ENCODE measurements around the gene ATL1. TPM values are rescaled to one million over a fixed set of nuclear protein-coding genes. Genes with fewer than 3 reads are reported as not detected.

ATL1 gene
- total RNA-seq (18.6 TPM), polyA plus RNA-seq (15.0 TPM)

- DNase-seq (ENCODE audit: extremely low spot score): peak; percentile 60
- peak within 1 kb of the TSS; percentile 62 for H3K27ac ChIP-seq (ENCODE audit: low read depth)
- H3K36me3 ChIP-seq (ENCODE audit: insufficient read depth): no peaks in the 10 kb centered on the region
- H3K4me1 ChIP-seq (ENCODE audit: insufficient read depth): no peaks in the 10 kb centered on the region
- WGBS: under 1% methylated on average over 66 of the region's 66 CpGs
- peak within 1 kb of the TSS; percentile 70 for H3K4me3 ChIP-seq (ENCODE audit: low read depth, low read length)
Observed at GRCh38 chr14:50559990-50560930, at the start of gene ATL1. ATL1 (plus strand) TSS chr14:50560145; CDS start chr14:50560266, 121 bp downstream.

DNA sequence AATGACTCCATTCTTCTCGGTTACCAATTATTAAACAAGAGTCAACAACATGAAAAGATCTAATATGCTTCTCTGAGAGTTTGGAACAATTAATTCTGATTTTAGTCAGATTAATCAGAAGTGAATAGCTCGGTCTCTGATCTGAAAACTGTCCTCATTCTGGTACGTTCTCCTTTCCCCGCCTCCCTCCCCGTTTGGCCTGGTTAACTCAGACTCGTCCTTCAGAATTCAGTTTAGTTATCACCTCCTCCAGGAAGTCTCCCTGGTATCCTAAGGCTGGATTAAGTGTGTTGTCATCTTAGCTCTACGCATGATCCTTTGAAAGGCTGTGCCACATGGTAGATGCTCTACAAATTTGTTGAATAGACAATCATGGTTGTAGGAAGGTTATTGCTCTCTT is 49.8 kb upstream of the ATL1 start:
- Histone ChIP-seq H3K4me1 (ENCODE audit: insufficient read depth) (no peaks in the 10 kb centered on the region), H3K4me3 (ENCODE audit: low read depth, low read length) (no peak overlapping the region), H3K36me3 (ENCODE audit: insufficient read depth) (no peaks in the 10 kb centered on the region), H3K27ac (ENCODE audit: low read depth) (no peak overlapping the region)
- 87% methylated on average over 7 of the region's 7 CpGs for WGBS
- no peak for DNase-seq (ENCODE audit: extremely low spot score)

- Histone ChIP-seq H3K4me3 (ENCODE audit: low read depth, low read length) (no peak overlapping the region), H3K4me1 (ENCODE audit: insufficient read depth) (no peaks in the 10 kb centered on the region), H3K27ac (ENCODE audit: low read depth) (no peak overlapping the region), H3K36me3 (ENCODE audit: insufficient read depth) (peaks cover 2% of the 10 kb centered on the region)
- DNase-seq (ENCODE audit: extremely low spot score): no peak
- 93% methylated on average over 4 of the region's 4 CpGs for WGBS
Observed at GRCh38 chr14:50512463-50512862, 47.5 kb upstream of the ATL1 start.

DNA sequence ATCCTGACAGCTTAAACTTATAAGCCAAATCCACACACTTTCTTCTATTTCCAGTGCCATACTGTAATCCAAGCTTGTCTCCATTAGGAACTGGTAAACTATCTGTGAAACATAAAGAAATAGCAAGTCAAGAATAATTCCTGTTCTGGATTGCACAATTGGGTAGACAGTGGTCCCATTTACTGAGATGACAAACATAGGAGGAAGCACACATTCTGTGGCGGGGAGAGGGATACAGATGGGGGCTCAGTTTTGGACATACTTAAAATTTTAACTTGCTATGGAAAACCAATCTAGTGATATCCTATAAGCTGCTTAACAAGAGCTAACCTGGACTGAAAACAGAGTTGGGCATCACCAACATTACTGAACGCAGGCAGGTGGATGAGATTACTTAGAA is 43.9 kb upstream of the ATL1 start:
- WGBS: 95% methylated on average over 2 of the region's 2 CpGs
- Histone ChIP-seq H3K4me1 (ENCODE audit: insufficient read depth) (peaks cover 1% of the 10 kb centered on the region), H3K4me3 (ENCODE audit: low read depth, low read length) (no peak overlapping the region), H3K27ac (ENCODE audit: low read depth) (no peak overlapping the region), H3K36me3 (ENCODE audit: insufficient read depth) (peaks cover 2% of the 10 kb centered on the region)
- DNase-seq (ENCODE audit: extremely low spot score): no peak

DNA sequence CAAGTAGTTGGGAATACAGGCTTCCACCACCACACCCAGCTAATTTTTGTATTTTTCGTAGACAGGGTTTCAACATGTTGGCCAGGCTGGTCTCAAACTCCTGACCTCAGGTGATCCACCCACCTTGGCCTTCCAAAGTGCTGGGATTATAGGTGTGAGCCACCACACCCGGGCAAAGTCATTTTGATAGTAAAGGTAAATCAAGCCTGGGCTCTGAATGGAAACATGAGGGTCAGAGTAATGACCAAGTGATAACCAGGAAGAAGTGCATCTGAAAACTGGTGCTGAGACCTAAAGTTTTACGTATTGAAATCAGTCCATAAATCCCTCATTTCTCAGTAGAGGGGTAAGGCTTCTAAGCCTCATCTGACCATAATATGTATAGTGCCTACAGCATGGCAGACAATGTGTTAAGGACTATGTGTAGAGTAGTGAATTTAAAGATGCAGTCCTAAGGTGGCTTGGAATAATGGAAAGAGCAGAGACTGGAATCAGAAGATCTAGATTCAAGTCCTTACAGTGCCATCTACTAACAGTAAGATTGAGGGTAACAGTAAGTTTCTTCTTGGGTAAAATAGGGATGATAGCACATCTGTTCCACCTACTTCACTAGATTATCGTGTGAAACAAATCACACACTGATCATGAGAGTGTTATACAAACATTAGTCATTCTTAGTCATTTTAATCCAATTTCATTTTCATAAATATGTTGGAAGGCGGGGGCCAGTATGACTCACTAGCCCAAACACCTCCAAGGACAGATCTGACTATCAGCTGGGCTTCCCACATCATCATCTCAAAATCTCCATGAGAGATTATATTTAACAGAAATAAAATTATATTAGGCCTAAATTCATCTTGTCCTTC is 38.8 kb upstream of the ATL1 start:
- DNase-seq (ENCODE audit: extremely low spot score): no peak

DNA sequence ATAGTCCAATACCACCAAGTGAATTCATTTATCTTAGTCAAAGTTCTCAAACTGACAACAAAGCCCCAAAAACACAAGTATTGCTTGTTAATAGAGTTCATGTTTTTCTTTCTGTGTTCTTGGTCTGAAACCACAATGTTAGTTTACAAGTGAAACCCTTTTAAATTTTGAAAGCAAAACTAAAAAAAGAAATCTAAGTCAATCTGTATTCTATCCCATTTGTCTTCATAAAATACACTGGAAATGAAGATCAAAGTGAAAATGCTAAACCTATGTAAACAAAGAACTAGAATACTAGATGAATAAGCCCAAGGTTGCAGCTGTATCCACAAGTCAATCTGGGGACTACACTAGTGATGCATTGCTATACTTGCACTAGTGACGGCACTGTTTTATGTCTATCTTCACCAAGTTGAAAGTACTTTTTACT is 38.0 kb upstream of the ATL1 start:
- no peak overlapping the region for H3K4me3 ChIP-seq (ENCODE audit: low read depth, low read length)
- peaks cover 1% of the 10 kb centered on the region for H3K4me1 ChIP-seq (ENCODE audit: insufficient read depth)
- 52% methylated on average over 1 of the region's 1 CpG for WGBS
- no peaks in the 10 kb centered on the region for H3K36me3 ChIP-seq (ENCODE audit: insufficient read depth)
- DNase-seq (ENCODE audit: extremely low spot score): no peak
- peak overlapping the region; percentile 38 for H3K27ac ChIP-seq (ENCODE audit: low read depth)

More for the DNA sequence above, 38.8 kb upstream of the ATL1 start:
- no peaks in the 10 kb centered on the region for H3K36me3 ChIP-seq (ENCODE audit: insufficient read depth)
- H3K27ac ChIP-seq (ENCODE audit: low read depth): peak overlapping the region; percentile 50
- peaks cover 1% of the 10 kb centered on the region for H3K4me1 ChIP-seq (ENCODE audit: insufficient read depth)
- no peak overlapping the region for H3K4me3 ChIP-seq (ENCODE audit: low read depth, low read length)
- 48% methylated on average over 5 of the region's 5 CpGs for WGBS

DNA sequence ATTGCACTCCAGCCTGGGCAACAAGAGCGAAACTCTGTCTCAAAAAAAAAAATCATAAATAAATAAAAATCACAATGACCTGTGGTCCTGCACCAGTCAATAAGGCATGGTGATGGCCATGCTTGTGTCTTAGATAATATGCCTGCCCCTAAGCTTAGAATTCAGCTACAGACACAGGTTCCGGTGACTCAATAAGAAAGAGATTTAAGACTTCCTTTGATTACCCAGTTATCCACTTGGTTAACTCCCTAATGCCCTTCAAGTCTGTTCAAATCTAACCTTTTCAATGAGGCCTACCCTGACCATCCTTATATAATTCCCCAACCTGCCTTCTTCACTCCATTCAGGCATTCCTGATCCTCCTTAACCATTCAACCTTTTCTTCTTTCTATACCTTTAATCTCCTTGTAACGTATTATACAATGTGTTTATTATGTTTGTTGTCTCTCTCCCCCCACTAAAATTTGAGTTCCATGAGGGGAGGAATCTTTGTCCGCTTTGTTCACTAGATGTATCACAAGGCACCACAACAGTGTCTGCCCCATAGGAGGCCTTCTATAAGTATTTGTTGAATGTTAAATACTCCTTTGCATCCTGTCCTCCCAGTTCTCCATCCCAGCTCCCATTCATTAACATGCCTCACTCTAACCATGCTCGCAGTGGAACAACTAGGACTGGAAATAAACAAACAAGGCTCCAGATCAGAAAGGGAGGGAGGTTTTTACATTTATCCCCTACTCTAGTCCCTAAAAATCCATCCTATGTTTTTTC is 36.5 kb upstream of the ATL1 start:
- no peak for DNase-seq (ENCODE audit: extremely low spot score)
- H3K4me1 ChIP-seq (ENCODE audit: insufficient read depth): peaks cover 1% of the 10 kb centered on the region
- no peaks in the 10 kb centered on the region for H3K36me3 ChIP-seq (ENCODE audit: insufficient read depth)
- 85% methylated on average over 5 of the region's 5 CpGs for WGBS
- no peak overlapping the region for H3K4me3 ChIP-seq (ENCODE audit: low read depth, low read length)
- no peak overlapping the region for H3K27ac ChIP-seq (ENCODE audit: low read depth)

DNA sequence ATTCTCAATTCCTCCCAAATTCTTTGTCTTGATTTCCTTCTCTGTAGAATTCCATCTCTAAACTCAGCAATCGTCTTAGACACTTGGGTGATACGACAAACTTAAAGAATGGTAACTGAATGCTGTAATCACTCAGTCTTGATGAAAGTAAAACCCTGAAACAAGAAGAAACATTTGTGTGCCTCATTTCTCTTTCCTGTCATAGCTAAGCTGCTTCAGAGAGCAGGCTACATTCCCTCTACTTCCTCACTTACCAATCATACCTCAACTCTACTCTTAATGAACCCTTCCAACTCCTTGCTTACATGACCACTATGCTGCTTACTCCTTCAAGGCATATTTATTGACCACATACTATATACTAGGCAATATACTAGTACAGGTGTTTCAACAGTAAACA is 35.9 kb upstream of the ATL1 start:
- no peaks in the 10 kb centered on the region for H3K36me3 ChIP-seq (ENCODE audit: insufficient read depth)
- H3K27ac ChIP-seq (ENCODE audit: low read depth): no peak overlapping the region
- no peak overlapping the region for H3K4me3 ChIP-seq (ENCODE audit: low read depth, low read length)
- no peak for DNase-seq (ENCODE audit: extremely low spot score)
- H3K4me1 ChIP-seq (ENCODE audit: insufficient read depth): peaks cover 1% of the 10 kb centered on the region
- WGBS: 86% methylated on average over 2 of the region's 2 CpGs

- H3K4me1 ChIP-seq (ENCODE audit: insufficient read depth): peaks cover 1% of the 10 kb centered on the region
- whole genome bisulfite sequencing: 81% methylated on average over 6 of the region's 6 CpGs
- no peak overlapping the region for H3K4me3 ChIP-seq (ENCODE audit: low read depth, low read length)
- H3K27ac ChIP-seq (ENCODE audit: low read depth): no peak overlapping the region
- no peak for DNase-seq (ENCODE audit: extremely low spot score)
- no peaks in the 10 kb centered on the region for H3K36me3 ChIP-seq (ENCODE audit: insufficient read depth)
Observed at GRCh38 chr14:50524731-50525515, 35.0 kb upstream of the ATL1 start.

DNA sequence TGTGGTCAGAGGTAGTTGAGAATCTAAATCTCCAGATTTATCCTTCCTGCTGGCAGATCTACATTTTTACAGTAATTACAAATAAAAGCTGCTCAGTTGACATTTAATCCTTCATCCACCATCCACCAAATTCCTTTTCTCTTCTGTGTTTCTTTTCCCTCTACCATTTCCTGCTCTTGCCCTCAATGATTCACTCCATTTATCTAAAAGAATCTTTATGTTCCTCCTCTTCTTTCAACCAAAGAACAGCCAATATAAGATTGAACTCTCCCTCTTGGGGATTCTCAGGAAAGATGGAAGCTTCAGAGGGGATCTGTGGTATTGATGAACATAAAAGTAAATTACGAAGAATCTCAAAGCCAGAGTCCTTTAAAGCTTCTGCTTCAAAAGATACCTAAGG is 31.9 kb upstream of the ATL1 start:
- H3K36me3 ChIP-seq (ENCODE audit: insufficient read depth): no peaks in the 10 kb centered on the region
- no peak overlapping the region for H3K27ac ChIP-seq (ENCODE audit: low read depth)
- WGBS: 94% methylated on average over 1 of the region's 1 CpG
- no peak overlapping the region for H3K4me3 ChIP-seq (ENCODE audit: low read depth, low read length)
- no peak for DNase-seq (ENCODE audit: extremely low spot score)
- no peaks in the 10 kb centered on the region for H3K4me1 ChIP-seq (ENCODE audit: insufficient read depth)

- 72% methylated on average over 6 of the region's 6 CpGs for WGBS
- Histone ChIP-seq H3K4me1 (ENCODE audit: insufficient read depth) (no peaks in the 10 kb centered on the region), H3K36me3 (ENCODE audit: insufficient read depth) (no peaks in the 10 kb centered on the region), H3K27ac (ENCODE audit: low read depth) (no peak overlapping the region), H3K4me3 (ENCODE audit: low read depth, low read length) (no peak overlapping the region)
- DNase-seq (ENCODE audit: extremely low spot score): no peak
Observed at GRCh38 chr14:50529288-50530179, 30.4 kb upstream of the ATL1 start.

GRCh38 chr14:50530358-50530757 is 29.6 kb upstream of the ATL1 start:
- 16% methylated on average over 1 of the region's 1 CpG for WGBS
- H3K36me3 ChIP-seq (ENCODE audit: insufficient read depth): no peaks in the 10 kb centered on the region
- peak overlapping the region; percentile 91 for H3K4me3 ChIP-seq (ENCODE audit: low read depth, low read length)
- no peaks in the 10 kb centered on the region for H3K4me1 ChIP-seq (ENCODE audit: insufficient read depth)
- no peak overlapping the region for H3K27ac ChIP-seq (ENCODE audit: low read depth)
- DNase-seq (ENCODE audit: extremely low spot score): no peak
